Measurements from ENCODE around the gene OR7C1.
"Not testable (repeated sequence)": the region's sequence is repeated elsewhere in the genome, so short reads cannot be mapped to it uniquely, and the experiment has no call there.

OR7C1 gene

DNA sequence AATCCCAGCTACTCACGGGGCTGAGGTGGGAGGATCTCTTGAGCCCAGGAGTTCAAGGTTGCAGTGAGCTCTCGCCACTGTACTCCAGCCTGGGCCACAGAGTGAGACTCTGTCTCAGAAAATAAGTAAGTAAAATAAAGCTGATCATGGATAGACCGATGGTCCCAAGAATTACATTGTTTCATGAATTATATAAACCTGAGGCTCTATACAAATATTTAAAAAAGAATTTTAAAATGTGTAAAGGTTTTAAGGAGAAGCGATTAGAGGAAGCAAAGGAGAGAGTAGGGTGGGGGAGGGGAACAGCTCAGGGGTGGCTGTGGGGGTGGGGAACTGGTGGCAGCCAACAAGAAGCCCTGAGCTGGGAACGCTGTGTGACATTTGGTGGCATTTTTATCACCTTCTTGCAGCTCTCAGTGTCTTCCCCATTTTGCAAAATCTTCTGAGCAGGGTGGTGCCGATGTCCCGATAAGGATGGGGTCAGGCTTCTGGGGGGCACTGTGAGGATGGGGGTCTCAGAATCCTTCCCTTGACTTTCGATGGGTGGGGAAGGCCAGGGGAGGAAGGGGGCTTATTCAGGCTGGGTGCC, 51.5 kb downstream of the OR7C1 start:
- DNase-seq, result not testable (repeated sequence)

DNA sequence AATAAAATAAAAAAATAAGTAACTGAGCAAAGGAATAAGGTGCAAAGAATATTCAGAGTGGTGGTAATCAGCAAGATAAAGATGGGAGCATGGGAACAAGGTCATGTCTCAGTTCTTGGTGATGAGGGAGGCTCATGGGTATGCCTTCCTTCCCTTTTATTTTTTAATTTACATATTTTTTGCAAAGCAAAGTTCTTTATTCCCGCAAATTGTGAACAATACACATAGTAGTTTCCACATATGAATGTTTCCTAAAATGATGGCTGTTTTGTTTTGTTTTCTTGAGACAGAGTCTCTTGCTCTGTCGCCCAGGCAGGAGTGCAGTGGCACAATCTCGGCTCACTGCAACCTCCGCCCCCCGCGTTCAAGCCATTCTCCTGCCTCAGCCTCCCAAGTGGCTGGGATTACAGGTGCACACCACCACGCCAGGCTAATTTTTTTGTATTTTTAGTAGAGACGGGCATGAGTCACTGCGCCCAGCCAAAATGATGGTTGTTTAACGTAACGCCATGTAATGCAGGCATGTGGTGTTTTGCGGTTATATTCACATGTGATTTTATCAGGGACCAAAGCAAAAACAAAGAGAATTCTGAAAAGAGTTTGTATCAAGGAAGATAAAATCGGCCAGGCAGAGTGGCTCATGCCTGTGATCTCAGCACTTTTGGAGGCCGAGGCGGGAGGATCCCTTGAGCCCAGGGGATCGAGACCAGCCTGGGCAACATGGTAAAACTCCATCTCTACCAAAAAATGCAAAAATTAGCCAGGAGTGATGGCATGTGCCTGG, 52.2 kb downstream of the OR7C1 start:
- DNase-seq, result no peak

DNA sequence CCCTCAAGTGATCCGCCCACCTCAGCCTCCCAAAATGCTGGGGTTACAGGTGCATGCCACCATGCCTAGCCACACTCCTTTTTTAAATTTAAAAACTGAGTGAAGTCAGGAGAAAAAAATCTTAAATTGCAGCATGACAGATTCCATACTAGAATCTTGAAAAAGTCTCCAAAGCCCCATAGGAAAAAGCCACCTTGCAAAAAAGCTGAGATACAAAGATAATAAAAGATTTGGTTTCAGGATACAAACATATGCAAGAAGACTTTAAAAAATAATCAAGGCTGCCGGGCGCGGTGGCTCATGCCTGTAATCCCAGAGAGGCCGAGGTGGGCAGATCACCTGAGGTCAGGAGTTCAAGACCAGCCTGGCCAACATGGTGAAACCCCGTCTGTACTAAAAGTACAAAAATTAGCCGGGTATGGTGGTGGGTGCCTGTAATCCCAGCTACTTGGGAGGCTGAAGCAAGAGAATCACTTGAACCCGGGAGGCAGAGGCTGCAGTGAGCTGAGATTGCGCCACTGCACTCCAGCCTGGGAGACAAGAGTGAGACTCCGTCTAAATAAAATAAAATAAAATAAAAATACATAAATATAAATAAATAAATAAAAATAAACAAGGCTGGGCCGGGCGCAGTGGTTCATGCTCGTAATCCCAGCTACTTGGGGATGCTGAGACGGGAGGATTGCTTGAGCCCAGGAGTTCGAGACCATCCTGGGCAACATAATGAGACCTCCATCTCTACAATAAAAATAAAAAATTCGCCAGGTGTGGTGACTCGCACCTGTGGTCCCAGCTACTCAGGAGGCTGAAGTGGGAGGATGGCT, 53.1 kb downstream of the OR7C1 start:
- not testable (repeated sequence) for DNase-seq

DNA sequence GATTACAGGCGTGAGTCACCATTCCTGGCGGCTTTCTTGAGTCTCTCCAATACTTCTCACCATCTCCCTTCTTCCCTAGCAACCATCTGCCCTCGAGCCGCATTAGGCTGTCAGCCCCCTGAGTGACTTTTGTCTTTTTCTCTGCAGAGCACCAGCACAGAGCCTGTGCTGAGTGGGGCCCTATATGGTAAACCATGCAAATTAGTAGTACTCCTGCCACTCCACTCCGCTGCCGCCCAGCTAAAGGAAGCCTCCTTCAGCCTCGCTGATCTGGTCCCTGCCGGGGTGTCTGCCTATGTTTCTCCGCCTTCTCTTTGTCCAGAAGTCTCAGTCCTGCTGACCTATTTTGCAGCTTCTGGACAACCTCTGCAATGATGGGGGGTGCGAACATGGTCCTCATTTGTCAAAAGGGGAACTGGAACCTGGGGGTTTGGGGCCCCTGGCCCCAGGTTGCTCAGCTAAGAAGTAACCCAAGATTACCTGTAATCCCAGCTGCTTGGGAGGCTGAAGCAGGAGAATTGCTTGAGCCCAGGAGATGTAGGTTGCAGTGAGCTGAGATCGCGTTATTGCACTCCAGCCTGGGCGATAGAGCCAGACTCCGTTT, 54.3 kb downstream of the OR7C1 start:
- not testable (repeated sequence) for DNase-seq

DNA sequence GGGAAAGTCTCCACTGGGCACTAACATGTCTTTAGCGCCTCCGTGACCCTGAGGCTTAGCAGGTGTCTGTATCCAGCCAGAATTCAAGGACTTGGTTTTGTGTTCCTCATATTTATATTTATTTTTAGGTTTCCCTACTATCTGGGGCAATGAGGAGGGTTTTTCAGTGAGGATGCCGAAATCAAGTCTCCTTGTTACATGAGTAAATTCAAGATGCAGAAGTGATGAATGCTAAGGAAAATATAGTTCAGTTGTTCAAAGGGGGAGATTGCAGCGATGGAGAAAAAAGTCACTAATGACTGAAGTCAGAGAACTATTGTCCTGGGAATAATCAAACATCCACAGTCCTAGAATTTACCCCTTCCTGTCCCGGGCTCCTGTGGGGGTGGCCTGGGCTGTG, 55.8 kb downstream of the OR7C1 start:
- DNase-seq, result no peak

DNA sequence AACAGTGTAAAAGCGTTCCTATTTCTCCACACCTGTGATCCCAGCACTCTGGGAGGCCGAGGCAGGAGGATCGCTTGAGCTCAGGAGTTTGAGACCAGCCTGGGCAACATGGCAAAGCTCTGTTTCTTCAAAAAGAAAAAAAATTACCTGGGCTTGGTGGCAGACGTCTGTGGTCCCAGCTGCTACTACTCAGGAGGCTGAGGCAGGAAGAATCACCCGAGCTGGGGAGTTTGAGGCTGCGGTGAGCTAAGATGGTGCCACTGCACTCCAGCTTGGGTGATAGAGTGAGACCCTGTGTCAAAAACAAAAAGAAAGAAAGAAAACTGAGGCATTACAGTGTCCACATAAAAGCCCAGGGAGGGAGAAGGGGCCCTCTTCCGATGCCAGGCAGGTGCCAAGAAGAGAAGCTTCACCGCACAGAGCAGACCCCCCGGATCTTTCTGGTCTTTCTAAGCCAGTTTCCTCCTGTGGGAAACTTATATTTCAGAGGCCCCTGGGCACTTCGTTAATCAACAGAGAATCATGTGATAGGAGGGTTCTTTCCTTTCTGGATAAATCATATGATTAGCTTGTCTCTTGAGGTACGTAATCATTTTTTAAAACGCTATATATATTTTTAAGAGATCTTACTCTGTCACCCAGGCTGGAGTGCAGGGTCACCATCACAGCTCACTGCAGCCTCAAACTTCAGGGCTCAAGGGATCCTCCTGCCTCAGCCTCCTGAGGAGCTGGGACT, 56.7 kb downstream of the OR7C1 start, which contains the start of gene ADGRE2:
TSS of gene ADGRE2 (minus strand) at position 451 of the 736 bp plus-strand sequence. CDS start 1,804 bp downstream, outside the sequence.
- not testable (repeated sequence) for DNase-seq

DNA sequence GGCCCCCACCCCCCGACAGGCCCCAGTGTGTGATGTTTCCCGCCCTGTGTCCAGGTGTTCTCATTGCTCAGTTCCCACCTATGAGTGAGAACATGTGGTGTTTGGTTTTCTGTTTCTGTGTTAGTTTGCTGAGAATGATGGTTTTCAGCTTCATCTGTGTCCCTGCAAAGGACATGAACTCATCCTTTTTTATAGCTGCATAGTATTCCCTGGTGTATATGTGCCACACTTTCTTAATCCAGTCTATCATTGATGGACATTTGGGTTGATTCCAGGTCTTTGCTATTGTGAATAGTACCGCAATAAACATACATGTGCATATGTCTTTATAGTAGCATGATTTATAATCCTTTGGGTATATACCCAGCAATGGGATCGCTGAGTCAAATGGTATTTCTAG, 57.3 kb downstream of the OR7C1 start:
- DNase-seq, result not testable (repeated sequence)

DNA sequence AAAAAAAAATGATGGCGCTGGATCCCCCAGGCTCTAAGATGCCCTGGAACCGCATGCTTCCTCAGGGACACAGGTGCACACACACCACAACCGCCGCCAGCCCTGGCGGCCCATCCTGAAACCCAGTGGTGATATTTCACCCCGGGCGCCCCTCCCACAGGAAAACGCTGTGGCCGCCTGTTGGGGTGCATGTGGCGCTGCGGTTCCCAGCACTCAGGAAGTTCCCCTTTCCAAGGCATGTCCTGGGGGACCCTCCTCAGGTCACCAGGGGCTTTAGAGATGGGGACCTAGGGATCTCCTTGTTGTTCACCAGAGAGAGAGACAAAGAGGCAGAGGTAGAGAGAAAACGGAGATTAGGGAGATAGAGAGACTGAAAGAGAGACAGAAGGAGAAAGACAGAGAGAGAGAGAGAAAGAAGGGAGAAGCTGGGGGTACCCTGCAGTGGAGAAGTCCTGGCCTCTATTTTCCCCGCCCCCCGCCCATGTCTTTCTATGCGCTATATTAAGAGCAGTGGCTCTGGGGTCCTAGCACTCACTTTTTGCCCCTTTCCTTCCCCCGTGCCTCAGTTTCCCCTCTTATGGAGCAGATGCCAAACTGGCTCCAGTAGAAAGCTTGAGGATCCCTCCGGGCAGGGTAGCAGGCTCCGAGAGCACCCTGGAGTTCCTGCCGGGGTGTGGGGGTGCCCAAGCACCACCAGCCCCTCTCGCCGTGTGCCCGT, 59.0 kb downstream of the OR7C1 start:
- no peak for DNase-seq

DNA sequence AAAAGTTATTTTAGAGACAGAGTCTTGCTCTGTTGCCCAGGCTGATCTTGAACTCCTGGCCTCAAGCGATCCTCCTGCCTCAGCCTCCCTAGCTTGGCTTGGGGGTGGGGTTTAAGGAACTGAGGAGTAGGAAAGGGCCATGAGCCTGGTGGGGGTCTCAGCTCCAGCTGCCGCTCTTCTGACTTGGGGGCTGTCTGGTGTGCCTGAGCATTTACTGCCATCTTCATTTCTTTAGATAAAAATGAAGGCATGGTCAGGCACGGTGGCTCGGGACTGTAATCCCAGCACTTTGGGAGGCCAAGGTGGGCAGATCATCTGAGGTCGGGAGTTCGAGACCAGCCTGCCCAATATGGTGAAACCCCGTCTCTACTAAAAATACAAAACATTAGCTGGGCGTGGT, 59.7 kb downstream of the OR7C1 start:
- DNase-seq, result not testable (repeated sequence)

DNA sequence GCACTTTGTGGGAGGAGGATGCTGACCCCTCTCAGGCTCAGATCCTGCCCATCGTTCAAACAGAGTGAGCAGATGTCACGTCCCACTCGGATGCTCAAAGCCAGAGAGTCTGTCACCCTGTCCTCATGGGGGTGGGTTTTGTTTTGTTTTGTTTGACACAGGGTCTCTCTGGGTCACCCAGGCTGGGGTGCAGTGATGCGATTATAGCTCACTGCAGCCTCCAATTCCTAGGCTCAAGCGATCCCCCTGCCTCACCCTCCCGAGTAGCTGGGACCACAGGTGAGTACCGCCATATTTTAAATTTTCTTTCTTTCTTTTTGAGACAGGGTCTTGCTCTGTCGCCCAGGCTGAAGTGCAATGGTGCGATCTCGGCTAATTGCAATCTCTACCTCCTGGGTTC, 60.6 kb downstream of the OR7C1 start:
- DNase-seq, result no peak

DNA sequence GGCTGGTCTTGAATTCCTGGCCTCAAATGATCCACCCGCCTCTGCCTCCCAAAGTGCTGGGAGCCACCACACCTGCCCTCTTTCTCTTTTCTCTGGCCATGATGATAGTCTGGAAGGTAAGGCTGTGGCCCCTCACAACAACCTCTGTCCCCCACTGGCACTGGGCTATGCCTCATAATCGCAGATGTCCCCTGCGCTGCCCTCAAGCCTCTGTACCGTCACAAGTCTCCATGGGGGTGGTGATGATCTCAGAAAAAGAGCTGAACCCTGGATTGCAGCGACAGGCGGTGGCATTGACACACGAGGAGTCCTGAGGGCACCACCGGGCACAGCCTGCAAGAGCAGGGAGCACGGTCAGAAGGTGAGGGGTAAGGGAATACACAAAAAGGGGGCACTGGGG, 61.3 kb downstream of the OR7C1 start:
- not testable (repeated sequence) for DNase-seq

DNA sequence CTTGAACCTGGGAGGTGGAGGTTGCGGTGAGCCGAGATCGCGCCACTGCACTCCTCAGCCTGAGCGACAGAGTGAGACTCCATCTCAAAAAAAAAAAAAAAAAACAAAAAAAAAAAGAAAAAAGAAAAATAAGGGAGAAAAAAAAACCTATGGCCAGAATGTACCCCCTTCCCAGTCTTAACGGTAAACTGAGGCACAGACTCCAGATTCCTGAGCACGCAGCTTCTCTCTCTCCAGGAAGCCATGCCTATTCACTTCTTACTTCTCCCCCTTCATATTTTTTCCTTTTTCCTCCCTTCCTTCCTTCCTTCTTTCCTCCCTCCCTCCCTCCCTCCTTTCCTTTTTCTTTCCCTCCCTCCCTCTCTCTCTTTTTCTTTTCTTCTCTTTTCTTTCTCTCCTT, 62.0 kb downstream of the OR7C1 start:
- DNase-seq, result no peak

DNA sequence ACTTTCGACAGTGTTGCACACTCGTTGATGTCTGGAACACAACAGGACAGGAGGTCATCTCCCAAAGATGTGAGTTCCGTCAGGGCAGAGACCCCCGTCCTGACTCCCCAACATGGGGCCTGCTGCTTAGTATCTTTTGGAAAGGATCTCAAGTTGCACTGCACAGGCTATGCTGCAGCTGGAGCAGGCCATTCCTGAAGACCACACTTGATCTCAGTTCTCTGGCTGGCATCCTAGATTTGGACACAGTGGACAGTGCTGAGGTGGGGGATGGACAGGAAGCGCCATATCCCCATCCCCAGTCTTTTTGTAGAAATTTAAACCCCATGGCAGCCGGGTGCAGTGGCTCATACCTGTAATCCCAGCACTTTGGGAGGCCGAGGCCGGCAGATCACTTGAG, 62.5 kb downstream of the OR7C1 start:
- DNase-seq, result no peak

DNA sequence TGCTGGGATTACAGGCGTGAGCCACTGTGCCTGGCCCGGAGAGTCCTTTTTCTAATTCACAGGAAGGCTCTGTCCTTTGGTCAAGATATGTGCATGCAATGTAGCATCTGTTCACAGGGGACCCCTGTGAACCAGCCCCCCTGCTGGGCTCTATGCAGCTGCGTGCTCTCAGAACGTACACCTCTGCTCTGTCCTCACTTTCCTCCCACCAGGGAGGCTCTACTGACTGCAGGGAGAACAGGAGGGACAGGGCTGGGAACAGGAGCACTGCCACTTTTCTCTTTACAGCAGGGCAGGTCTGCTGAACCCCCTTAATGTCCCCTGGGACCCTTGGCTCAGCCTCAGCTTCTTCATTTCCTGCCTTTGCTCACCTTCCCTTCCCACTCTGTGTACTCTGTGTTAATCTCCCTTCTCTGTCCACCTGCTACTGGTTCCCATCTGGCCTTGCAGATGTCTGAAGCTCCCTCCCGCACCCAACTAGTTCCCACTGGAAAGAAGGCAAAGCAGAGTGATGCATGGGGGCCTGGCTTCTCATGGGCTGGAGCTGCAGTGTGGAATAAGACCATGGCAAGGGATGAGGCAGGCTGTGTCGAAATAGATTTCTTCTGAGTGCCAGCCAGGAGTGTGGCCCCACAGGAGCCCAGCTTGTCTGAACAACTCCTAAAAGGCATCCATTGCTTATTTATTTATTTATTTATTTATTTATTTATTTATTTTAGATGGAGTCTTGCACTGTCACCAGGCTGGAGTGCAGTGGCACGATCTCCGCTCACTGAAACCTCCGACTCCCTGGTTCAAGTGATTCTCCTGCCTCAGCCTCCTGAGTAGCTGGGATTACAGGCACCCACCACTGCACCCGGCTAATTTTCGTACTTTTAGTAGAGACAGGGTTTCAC, 63.8 kb downstream of the OR7C1 start:
- no peak for DNase-seq

DNA sequence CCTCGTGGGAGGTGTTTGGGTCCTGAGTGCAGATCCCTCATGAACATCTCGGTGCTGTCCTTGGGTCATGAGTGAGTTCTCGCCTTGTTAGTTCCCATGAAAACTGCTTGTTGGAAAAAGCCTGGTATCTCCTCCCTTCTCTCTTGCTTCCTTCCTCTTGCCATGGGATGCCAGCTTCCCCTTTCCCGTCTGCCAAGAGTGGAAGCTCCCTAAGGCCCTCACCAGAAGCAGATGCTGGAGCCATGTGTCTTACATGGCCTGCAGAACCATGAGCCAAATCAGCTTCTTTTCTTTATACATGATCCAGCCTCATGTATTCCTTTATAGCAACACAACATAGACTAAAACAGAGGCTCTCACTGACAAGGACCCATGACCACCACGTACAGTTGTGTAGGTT, 64.8 kb downstream of the OR7C1 start:
- DNase-seq, result no peak

DNA sequence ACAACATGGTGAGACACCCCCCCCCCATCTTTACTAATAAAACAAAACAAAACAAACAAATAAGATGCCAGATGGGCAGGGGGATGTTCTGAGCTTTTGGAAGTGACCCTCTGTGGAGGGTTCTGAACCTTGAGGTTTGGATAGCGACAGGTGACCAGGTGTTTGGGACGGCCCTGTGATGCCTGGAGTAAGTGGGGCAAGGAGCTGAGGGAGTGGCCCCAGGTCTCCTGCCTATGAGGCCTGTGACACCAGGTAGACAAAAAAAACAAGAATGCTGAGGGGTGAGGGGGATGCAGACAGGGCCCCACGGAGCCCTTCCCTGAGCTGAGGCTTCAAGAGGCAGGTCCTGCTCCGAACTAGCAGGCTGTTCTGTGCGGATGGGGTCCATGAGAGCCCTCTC, 65.8 kb downstream of the OR7C1 start:
- no peak for DNase-seq

DNA sequence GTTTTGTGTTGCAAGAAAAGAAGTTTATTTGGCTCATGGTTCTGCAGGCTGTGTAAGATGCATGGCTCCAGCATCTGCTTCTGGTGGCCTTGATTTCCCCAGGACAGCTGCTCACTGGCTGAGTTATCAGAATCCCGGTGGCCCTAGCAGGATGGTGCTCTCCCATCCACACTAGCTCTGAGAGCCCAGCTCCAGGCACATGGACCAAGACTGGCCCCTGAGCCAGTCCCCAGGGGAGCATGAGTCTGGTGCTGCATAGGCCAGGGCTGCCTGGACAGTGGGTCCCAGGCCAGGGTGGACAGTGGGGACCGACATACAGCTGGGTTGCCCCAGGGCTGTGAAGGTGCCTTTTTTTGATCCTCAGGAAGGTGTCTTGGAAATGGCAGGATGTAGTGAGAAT, 67.0 kb downstream of the OR7C1 start:
- no peak for DNase-seq

DNA sequence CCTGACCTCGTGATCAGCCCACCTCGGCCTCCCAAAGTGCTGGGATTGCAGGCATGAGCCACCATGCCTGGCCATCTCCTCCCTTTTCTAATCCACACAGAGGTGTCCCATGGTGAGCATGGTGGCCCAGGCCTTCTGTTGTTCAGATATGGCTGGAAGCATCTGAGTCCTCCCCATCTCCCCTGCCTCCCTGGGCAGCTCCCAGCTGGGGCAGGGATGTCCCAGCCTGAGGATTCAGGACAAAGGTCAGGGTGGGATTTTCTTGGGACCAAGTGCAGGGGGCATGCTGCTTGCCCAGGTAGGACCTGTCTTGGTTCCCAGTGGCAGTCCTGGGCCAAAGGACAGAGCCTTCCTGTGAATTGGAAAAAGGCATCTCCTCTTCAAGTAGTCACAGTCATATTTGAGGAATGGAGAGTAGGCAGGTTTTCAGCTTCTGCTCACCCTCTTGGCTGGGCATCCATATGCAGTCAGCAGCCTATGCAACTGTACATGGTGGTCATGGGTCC, 67.5 kb downstream of the OR7C1 start:
- DNase-seq, result no peak

DNA sequence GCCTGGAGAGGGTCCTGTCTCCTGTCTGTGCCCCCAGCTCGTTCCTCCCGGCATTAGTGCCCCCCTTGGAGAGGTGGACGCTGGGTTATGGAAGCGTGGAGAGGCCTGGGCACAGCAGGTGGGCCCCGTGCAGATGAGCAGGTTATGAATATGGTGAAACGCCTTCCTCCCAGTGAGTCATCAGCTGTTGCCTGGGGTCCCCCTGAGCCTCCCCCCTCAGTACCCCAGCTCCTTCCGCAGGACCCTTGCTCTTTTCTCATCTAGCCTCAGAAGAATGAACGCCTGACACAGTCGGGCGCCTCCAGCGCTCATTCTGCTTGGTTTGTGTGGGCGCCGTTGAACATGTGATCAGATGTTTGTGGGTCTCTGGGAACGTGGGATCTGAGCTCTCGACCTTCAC, 69.1 kb downstream of the OR7C1 start:
- not testable (repeated sequence) for DNase-seq

DNA sequence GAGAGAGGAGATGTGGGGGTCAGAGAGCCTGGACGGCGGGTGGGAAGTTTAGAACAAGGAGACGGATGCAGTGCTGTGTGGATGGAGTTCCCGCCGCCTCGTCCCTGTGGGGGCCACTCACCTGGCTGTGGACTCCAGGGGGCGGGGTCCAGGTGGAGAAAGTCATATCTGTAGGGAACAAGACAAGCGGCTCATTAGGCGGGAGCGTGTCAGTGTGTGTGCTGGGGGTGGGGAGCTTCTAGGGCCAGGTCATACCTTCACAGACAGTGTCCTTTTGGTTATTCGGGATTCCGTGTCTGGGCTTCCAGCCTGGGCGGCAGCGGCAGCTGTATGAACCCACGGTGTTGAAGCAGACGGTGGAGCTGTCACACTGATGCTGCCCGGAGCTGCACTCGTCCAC, 69.6 kb downstream of the OR7C1 start:
- not testable (repeated sequence) for DNase-seq

DNA sequence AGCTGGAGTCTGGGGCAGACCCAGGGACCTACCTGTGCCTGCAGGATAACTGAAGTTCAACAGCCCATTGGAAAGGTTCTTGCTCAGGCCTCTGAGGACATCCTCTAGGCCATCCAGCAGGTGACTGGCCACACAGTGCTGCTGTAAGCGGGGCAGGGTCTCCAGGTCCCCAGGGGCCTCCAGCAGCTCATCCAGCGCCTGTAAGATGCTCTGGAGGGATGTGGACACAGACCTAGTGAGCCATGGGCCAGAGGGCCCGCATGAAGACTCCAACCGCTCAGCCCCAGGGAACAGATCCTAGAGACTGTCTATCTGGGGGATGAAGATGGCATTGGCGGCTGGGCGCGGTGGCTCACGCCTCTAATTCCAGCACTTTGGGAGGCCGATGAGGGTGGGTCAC, 70.6 kb downstream of the OR7C1 start:
- DNase-seq, result no peak
